Choroid plexus epithelial cell (primary cell): ENCODE data around the gene RBM25.
"Not testable (repeated sequence)": the region's sequence is repeated elsewhere in the genome, so short reads cannot be mapped to it uniquely, and the experiment has no call there.

ENCODE experiments used
- DNase-seq: peaks from one replicate; pipeline ENCODE4 v3.0.0-alpha.2; 2010; ENCODE audit warnings: low read depth
- H3K4me3 ChIP-seq: 2 replicates; pipeline ENCODE4 v1.5.1; 2011; ENCODE audit warnings: low read depth, mild to moderate bottlenecking, control low read depth, low read length, moderate library complexity
- CTCF ChIP-seq: conservative IDR thresholded peaks from 2 replicates; pipeline ENCODE4 v1.5.1; 2011; ENCODE audit warnings: low read depth, mild to moderate bottlenecking, control low read depth, inconsistent platforms, low read length, moderate library complexity

Gene RBM25

GRCh38 chr14:73168691-73169090, 110.4 kb downstream of the RBM25 start:
- TF ChIP-seq CTCF: no peak
- no peak overlapping the region for H3K4me3 ChIP-seq
- DNase-seq: no peak

- DNase-seq, H3K4me3 ChIP-seq: not testable (repeated sequence)
These were observed 111.5 kb downstream of the RBM25 start for GRCh38 chr14:73169855-73170254.

- H3K4me3 ChIP-seq: no peak overlapping the region
- no peak for TF ChIP-seq CTCF
- DNase-seq: no peak
These were observed 112.4 kb downstream of the RBM25 start for GRCh38 chr14:73170686-73171085.

DNA sequence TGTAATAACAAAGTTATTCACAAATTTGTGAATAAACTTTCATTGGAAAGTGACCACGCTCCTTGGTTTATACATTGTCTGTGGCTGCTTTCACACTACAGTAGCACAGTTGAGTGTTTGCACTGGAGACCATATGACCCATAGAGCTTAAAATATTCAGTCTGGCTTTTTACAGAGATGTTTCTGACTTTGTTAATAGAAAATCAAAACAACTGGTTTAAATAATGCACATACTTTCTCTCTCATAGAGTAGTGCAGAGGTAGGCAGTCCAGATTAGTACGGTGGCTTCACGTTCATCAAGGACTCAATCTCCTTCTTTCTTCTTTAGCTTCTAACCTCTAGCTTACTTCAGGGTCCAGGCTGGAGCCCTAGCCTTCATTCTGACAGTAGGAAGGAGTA, 114.2 kb downstream of the RBM25 start:
- TF ChIP-seq CTCF: no peak
- no peak for DNase-seq
- H3K4me3 ChIP-seq: no peak overlapping the region

- TF ChIP-seq CTCF: peak; percentile 56
- peak; percentile 85 for DNase-seq
- H3K4me3 ChIP-seq: no peak overlapping the region
These were observed 114.9 kb downstream of the RBM25 start for GRCh38 chr14:73173092-73173735.
